HepG2 (cell line): ENCODE results near the gene GRB7. TPM values are rescaled to one million over a fixed set of nuclear protein-coding genes. Genes with fewer than 3 reads are reported as not detected.

ENCODE experiments used
- ERF ChIP-seq: IDR thresholded peaks from 2 replicates; pipeline ENCODE4 v1.6.1; 2018; ENCODE audit warnings: missing biosample characterization, missing genetic modification reagents
- HHEX ChIP-seq: IDR thresholded peaks from 2 replicates; pipeline ENCODE4 v1.6.1; 2016; ENCODE audit warnings: control low read depth
- MAFK ChIP-seq, 2 experiments: IDR thresholded peaks in 1 of 2; conservative IDR thresholded peaks in 1 of 2; 2 replicates each; pipeline ENCODE4 v1.6.1; 2011; ENCODE audit warnings: improper control_type of control experiment in 2 of 2, low read length in 2 of 2
- TAF1 ChIP-seq: sonication (generic); formaldehyde crosslinking; IDR thresholded peaks from 2 replicates; pipeline ENCODE4 v1.4.0; 2020; ENCODE audit warnings: missing genetic modification reagents
- ZKSCAN5 ChIP-seq: sonication (generic); formaldehyde crosslinking; IDR thresholded peaks from 2 replicates; pipeline ENCODE4 v1.5.1; 2020; ENCODE audit warnings: mild to moderate bottlenecking, missing genetic modification reagents
- ZNF17 ChIP-seq: sonication (generic); formaldehyde crosslinking; IDR thresholded peaks from 2 replicates; pipeline ENCODE4 v1.5.0; 2020; ENCODE audit warnings: mild to moderate bottlenecking, missing genetic modification reagents
- ZNF878 ChIP-seq: sonication (generic); formaldehyde crosslinking; IDR thresholded peaks from 2 replicates; pipeline ENCODE4 v1.8.1; 2023; ENCODE audit warnings: mild to moderate bottlenecking, missing genetic modification reagents, moderate library complexity
- ZSCAN9 ChIP-seq: IDR thresholded peaks from 2 replicates; pipeline ENCODE4 v1.6.1; 2016; ENCODE audit warnings: borderline replicate concordance
- polyA plus RNA-seq, 8 experiments: library from polyadenylated mRNA; depleted of rRNA in 3 of 8; stranded (reverse) in 7 of 8; unstranded in 1 of 8; fragments of >200 nt; fragmentation: Illumina TruSeq in 4 of 8; extraction: Trizol in 4 of 8; gene quantifications; 2 replicates each; pipeline versions ENCODE4 v1.2.1 to v1.2.3, GENCODE V29; 2011 to 2016; ENCODE audit warnings: low read depth in 4 of 8, missing spikeins in 1 of 8, mixed read lengths in 1 of 8; ENCODE audit not compliant: insufficient read depth in 1 of 8
- total RNA-seq, 5 experiments: library from RNA; depleted of rRNA; stranded (reverse); fragments of >200 nt; fragmentation: Illumina TruSeq; extraction: Trizol; gene quantifications; 2 replicates each; pipeline ENCODE4 v1.2.3, GENCODE V29; 2016; ENCODE audit warnings: low read depth in 1 of 5
- TF ChIP-seq, protein P1 (sequence below): sonication (generic); formaldehyde crosslinking; IDR thresholded peaks from 2 replicates; pipeline ENCODE4 v1.4.0; 2020; ENCODE audit warnings: mild to moderate bottlenecking, missing genetic modification reagents
- TF ChIP-seq, protein P2 (sequence below): sonication (generic); formaldehyde crosslinking; conservative IDR thresholded peaks from 2 replicates; pipeline ENCODE4 v1.8.0; 2022; ENCODE audit warnings: mild to moderate bottlenecking, moderate library complexity, missing genetic modification reagents
- TF ChIP-seq, protein P3 (sequence below): sonication (generic); formaldehyde crosslinking; IDR thresholded peaks from 2 replicates; pipeline ENCODE4 v1.9.0; 2021; ENCODE audit warnings: missing genetic modification reagents, borderline replicate concordance
- TF ChIP-seq, protein P4 (sequence below): sonication (generic); formaldehyde crosslinking; IDR thresholded peaks from 2 replicates; pipeline ENCODE4 v1.4.0; 2020; ENCODE audit warnings: missing genetic modification reagents, borderline replicate concordance

Gene GRB7
- total and polyA plus RNA-seq, 2 of the 13 experiments (the other 11 are each of a cell fraction or from before 2014, with no cell fraction given), result 60.2 to 77.7 TPM

DNA sequence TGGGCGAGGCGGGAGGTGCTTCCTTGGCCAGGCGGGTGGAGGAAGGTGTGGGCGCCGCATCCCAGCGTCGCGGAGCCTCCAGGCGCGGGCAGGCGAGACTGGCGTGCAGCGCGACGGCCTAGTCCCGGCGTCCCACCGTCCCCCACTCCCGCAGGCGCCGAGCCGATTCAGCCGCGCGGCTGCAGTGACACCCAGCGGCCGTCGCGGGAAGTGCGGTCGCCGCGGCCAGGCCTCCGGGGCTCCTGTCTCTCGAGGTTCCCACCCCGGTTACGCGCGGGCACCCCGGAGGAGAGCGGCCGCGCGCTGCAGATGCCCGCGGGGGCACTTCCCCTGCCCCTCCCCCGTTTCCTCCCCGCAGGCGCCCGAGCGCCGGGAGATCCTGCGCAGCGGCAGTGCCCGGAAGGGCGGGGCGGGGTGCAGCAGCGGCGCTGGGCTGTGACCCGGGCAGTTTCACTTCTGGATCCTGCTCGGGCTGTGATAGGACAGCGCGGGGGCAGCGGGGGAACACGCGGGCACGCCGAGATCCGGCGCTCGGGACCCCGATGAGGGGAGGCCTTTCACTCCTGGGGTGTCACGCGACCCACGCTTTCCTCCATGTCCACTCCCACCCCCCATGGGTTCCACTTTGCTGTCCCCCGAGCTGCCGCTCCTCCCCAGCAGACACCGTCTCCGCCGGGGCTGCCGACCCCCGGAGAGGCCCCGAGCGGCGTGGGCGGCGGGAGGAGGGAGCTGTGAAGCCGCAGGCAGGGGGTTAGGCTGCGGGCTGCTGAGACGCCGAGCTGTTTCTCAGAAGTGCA is 16.6 kb downstream of the GRB7 start (continued):
- TF ChIP-seq, protein P1, sequence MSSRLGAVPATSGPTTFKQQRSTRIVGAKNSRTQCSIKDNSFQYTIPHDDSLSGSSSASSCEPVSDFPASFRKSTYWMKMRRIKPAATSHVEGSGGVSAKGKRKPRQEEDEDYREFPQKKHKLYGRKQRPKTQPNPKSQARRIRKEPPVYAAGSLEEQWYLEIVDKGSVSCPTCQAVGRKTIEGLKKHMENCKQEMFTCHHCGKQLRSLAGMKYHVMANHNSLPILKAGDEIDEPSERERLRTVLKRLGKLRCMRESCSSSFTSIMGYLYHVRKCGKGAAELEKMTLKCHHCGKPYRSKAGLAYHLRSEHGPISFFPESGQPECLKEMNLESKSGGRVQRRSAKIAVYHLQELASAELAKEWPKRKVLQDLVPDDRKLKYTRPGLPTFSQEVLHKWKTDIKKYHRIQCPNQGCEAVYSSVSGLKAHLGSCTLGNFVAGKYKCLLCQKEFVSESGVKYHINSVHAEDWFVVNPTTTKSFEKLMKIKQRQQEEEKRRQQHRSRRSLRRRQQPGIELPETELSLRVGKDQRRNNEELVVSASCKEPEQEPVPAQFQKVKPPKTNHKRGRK (CRISPR knock-in tag), result no peak
- TF ChIP-seq ZKSCAN5 (CRISPR knock-in tag), result no peak; the same call in 1 of the 2 replicates
- no peak; the same call in 1 of the 2 replicates for TF ChIP-seq ZSCAN9 (CRISPR knock-in tag)
- TF ChIP-seq ZNF878 (CRISPR knock-in tag), result no peak; the same call in 1 of the 2 replicates
- TF ChIP-seq, protein P2, sequence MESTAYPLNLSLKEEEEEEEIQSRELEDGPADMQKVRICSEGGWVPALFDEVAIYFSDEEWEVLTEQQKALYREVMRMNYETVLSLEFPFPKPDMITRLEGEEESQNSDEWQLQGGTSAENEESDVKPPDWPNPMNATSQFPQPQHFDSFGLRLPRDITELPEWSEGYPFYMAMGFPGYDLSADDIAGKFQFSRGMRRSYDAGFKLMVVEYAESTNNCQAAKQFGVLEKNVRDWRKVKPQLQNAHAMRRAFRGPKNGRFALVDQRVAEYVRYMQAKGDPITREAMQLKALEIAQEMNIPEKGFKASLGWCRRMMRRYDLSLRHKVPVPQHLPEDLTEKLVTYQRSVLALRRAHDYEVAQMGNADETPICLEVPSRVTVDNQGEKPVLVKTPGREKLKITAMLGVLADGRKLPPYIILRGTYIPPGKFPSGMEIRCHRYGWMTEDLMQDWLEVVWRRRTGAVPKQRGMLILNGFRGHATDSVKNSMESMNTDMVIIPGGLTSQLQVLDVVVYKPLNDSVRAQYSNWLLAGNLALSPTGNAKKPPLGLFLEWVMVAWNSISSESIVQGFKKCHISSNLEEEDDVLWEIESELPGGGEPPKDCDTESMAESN (CRISPR knock-in tag), result peak; percentile 83
- TF ChIP-seq, protein P3, sequence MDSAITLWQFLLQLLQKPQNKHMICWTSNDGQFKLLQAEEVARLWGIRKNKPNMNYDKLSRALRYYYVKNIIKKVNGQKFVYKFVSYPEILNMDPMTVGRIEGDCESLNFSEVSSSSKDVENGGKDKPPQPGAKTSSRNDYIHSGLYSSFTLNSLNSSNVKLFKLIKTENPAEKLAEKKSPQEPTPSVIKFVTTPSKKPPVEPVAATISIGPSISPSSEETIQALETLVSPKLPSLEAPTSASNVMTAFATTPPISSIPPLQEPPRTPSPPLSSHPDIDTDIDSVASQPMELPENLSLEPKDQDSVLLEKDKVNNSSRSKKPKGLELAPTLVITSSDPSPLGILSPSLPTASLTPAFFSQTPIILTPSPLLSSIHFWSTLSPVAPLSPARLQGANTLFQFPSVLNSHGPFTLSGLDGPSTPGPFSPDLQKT, result no peak; the same call in 1 of the 2 replicates
- TF ChIP-seq, protein P4, sequence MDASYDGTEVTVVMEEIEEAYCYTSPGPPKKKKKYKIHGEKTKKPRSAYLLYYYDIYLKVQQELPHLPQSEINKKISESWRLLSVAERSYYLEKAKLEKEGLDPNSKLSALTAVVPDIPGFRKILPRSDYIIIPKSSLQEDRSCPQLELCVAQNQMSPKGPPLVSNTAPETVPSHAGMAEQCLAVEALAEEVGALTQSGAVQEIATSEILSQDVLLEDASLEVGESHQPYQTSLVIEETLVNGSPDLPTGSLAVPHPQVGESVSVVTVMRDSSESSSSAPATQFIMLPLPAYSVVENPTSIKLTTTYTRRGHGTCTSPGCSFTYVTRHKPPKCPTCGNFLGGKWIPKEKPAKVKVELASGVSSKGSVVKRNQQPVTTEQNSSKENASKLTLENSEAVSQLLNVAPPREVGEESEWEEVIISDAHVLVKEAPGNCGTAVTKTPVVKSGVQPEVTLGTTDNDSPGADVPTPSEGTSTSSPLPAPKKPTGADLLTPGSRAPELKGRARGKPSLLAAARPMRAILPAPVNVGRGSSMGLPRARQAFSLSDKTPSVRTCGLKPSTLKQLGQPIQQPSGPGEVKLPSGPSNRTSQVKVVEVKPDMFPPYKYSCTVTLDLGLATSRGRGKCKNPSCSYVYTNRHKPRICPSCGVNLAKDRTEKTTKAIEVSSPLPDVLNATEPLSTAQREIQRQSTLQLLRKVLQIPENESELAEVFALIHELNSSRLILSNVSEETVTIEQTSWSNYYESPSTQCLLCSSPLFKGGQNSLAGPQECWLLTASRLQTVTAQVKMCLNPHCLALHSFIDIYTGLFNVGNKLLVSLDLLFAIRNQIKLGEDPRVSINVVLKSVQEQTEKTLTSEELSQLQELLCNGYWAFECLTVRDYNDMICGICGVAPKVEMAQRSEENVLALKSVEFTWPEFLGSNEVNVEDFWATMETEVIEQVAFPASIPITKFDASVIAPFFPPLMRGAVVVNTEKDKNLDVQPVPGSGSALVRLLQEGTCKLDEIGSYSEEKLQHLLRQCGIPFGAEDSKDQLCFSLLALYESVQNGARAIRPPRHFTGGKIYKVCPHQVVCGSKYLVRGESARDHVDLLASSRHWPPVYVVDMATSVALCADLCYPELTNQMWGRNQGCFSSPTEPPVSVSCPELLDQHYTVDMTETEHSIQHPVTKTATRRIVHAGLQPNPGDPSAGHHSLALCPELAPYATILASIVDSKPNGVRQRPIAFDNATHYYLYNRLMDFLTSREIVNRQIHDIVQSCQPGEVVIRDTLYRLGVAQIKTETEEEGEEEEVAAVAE (CRISPR knock-in tag), result peak; percentile 57
- TF ChIP-seq MAFK (conservative IDR thresholded peaks at IDR 0.05 in 1 of 2, IDR thresholded peaks at IDR 0.05 in 1 of 2; ENCODE audit: low read length in 2 of 2), result no peak
- TF ChIP-seq TAF1 (CRISPR knock-in tag), result peak; percentile 82
- no peak for TF ChIP-seq HHEX (CRISPR knock-in tag)
- no peak for TF ChIP-seq ZNF17 (CRISPR knock-in tag)
- TF ChIP-seq ERF (CRISPR knock-in tag), result peak; percentile 95
